HG03135 (cell line): ENCODE measurements around the gene PEX16.
A peak's percentile ranks its signal among the peaks of the same experiment; 100 is the strongest.
"Not testable (repeated sequence)": the region's sequence is repeated elsewhere in the genome, so short reads cannot be mapped to it uniquely, and the experiment has no call there.

Experiments
- ATAC-seq: cut with Tn5 transposase; IDR thresholded peaks from one replicate; pipeline ENCODE4 v1.9.1; 2021; ENCODE audit warnings: mild to moderate bottlenecking, moderate library complexity; ENCODE audit not compliant: unreplicated experiment

The PEX16 gene

GRCh38 chr11:45918962-45919675 is 1.4 kb upstream of the PEX16 start:
- no peak for ATAC-seq

- ATAC-seq: no peak
These were observed 759 bp upstream of the PEX16 start for GRCh38 chr11:45918331-45918941.

GRCh38 chr11:45917286-45917622 is 423 bp downstream of the PEX16 start:
- ATAC-seq: peak; percentile 11

- no peak for ATAC-seq
These were observed 2.2 kb downstream of the PEX16 start for GRCh38 chr11:45915446-45915845.

- ATAC-seq: no peak
These were observed 3.6 kb downstream of the PEX16 start for GRCh38 chr11:45913942-45914635.

- ATAC-seq: no peak
These were observed 4.2 kb downstream of the PEX16 start for GRCh38 chr11:45913514-45913913.

GRCh38 chr11:45910623-45911022 is 7.1 kb downstream of the PEX16 start:
- ATAC-seq: no peak

GRCh38 chr11:45909594-45910475 is 7.8 kb downstream of the PEX16 start:
- ATAC-seq: no peak

GRCh38 chr11:45907911-45908370 is 9.7 kb downstream of the PEX16 start:
- no peak for ATAC-seq

- no peak for ATAC-seq
These were observed 10.6 kb downstream of the PEX16 start, which contains the start of gene FREY1 for GRCh38 chr11:45906965-45907611. FREY1 (minus strand) TSS chr11:45907271; CDS start chr11:45907245, 26 bp downstream.

GRCh38 chr11:45906096-45906682 is 11.5 kb downstream of the PEX16 start:
- ATAC-seq: no peak

- not testable (repeated sequence) for ATAC-seq
These were observed 12.1 kb downstream of the PEX16 start for GRCh38 chr11:45905576-45905975.

GRCh38 chr11:45905095-45905494 is 12.6 kb downstream of the PEX16 start:
- no peak for ATAC-seq

GRCh38 chr11:45904309-45904915 is 13.3 kb downstream of the PEX16 start:
- no peak for ATAC-seq

- ATAC-seq: no peak
These were observed 15.0 kb downstream of the PEX16 start for GRCh38 chr11:45902452-45903380.

- no peak for ATAC-seq
These were observed 16.1 kb downstream of the PEX16 start for GRCh38 chr11:45901626-45902025.

- ATAC-seq: no peak
These were observed 16.6 kb downstream of the PEX16 start for GRCh38 chr11:45900916-45901617.
